ENCODE data around the gene KATNAL1.
"Not testable (repeated sequence)": the region's sequence is repeated elsewhere in the genome, so short reads cannot be mapped to it uniquely, and the experiment has no call there.

Gene KATNAL1

GRCh38 chr13:30292325-30292724, 15.0 kb downstream of the KATNAL1 start:
- DNase-seq (ENCODE audit: low read depth in 2 of 2), result no peak

GRCh38 chr13:30290812-30291436, 16.4 kb downstream of the KATNAL1 start:
- no peak for DNase-seq (ENCODE audit: low read depth in 2 of 2)

- DNase-seq (ENCODE audit: low read depth in 2 of 2), result no peak
Observed at GRCh38 chr13:30289533-30289932, 17.8 kb downstream of the KATNAL1 start.

DNA sequence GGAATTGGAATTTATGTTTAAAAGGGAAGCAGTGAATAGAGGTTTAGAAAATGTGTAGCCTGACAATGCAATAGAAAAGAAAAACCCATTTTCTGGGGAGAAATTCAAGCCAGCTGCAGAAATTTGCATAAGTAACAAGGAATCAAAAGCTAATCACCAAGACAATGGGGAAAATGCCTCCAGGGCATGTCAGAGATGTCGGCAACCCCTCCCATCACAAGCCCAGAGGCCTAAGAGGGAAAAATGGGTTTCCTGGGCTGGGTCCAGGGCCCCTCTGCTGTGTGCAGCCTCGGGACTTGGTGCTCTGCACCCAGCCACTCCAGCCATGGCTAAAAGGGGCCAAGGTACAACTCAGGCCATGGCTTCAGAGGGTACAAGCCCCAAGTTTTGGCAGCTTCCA, 21.3 kb downstream of the KATNAL1 start:
- not testable (repeated sequence) for DNase-seq (ENCODE audit: low read depth in 2 of 2)

- DNase-seq (ENCODE audit: low read depth in 2 of 2), result no peak
Observed at GRCh38 chr13:30276178-30276577, 31.2 kb downstream of the KATNAL1 start.

GRCh38 chr13:30274083-30274482, 33.3 kb downstream of the KATNAL1 start:
- DNase-seq (ENCODE audit: low read depth in 2 of 2), result no peak

GRCh38 chr13:30270035-30270434, 37.3 kb downstream of the KATNAL1 start:
- not testable (repeated sequence) for DNase-seq (ENCODE audit: low read depth in 2 of 2)

DNA sequence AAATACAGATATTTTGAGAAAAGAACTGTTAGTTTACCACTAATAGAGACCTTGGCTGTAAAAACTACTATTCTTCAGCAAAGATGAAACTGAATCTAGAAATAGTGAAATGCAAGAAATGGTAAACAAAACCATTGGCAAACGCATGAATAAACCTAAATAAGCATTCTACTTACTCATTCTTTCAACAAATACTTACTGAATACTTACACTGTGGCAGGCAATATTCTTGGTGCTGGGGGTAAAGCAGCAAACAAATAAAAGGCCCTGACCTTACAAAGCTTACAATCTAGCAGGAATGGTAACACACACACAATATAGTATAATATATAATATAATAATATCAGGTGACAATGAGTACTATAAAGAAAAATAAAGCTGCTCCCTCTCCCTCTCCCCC, 38.7 kb downstream of the KATNAL1 start:
- DNase-seq (ENCODE audit: low read depth in 2 of 2), result no peak

DNA sequence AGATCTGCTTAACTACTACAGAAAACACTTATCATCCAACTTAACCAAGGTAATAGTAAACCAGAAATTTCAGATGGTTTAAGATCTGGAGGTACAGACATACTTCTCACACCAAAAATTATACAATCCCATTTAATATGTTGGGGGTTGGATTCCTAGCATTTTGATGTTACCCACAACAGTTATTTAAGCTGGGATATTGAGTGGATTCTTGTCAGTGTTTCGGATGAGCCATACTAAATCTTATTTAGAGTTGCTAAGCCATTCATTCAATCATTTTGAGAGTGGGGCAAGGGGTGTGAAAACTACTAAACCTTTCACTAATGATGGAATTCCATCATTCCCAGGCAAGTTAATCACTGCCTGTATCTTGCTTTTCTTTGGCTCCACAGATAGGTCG, 40.6 kb downstream of the KATNAL1 start:
- DNase-seq (ENCODE audit: low read depth in 2 of 2), result no peak

GRCh38 chr13:30259149-30259733, 48.1 kb downstream of the KATNAL1 start:
- DNase-seq (ENCODE audit: low read depth in 2 of 2), result not testable (repeated sequence)

- no peak for DNase-seq (ENCODE audit: low read depth in 2 of 2)
Observed at GRCh38 chr13:30257468-30258099, 49.8 kb downstream of the KATNAL1 start.

- no peak for DNase-seq (ENCODE audit: low read depth in 2 of 2)
Observed at GRCh38 chr13:30256713-30257467, 50.5 kb downstream of the KATNAL1 start.

DNA sequence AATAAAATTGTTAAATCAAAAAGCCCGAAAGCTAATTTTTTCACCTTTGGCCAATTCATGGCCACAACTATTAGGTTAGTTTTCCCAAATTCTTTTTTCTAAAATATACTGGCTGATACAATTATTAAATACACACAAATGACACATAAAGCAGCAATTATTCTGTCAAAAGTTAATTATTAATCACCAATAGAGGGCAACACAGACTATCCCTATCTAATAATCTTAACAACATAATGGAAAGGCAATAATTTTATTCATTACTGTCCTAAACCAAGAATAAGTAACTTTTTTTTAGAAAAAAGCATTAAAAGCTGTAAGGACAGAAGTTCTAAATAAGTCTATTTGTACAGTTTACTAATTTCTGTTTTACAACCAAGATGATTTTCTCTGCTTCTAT, 51.7 kb downstream of the KATNAL1 start:
- no peak for DNase-seq (ENCODE audit: low read depth in 2 of 2)

DNA sequence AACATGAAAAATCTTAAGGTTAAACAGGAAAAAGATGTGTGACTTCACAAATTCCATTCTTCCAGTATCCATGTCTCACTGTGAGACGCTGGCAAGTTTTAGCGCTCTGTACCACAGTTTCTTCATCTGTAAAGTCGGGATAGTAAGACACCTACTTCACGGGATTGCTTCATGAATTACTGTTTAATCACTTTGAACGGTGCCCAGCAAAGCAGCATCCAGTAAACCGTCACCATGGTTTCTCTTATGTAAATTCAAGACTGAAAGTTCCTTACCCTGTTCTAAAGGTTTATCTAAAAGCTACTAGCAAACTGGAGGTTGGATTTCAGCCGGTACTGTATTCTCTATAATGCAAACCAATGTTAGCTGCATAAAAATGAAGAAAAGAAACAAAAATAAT, 53.5 kb downstream of the KATNAL1 start:
- DNase-seq (ENCODE audit: low read depth in 2 of 2), result no peak

DNA sequence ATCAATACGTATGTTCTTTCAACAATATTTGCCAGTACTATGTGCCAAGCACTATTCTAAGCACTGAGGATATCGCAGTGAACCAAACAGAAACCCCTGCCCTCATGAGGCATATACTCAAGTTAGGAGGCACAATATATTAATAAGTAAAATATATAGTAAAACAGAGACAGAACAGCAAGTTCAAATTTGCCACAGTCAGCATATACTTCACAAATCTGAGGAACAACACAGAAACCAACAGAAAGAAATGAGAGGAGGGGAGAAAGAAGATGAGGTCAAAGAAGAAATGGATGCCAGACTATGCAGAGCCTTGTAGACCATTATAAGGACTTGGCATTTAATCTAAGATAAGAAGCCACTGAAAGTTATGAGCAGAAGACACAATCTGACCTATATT, 59.9 kb downstream of the KATNAL1 start:
- DNase-seq (ENCODE audit: low read depth in 2 of 2), result no peak

DNA sequence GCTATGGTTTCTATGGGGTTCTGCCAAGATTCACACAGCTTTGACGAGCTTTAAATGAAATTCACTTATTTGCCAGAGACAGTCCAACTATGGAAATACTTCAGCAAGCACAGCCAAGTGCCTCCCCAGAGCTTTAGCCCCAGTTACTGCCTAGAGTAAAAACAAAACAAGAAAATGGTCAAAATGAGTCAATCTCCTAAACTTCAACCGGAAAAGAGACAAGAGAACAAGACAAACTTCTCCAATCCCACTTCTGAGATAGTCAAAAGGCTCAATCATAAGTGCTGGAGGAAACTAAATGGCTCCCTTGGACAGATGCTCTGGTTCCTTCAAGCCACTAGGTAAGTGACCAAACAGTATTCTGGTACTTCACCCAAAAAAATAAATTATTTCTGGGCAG, 65.8 kb downstream of the KATNAL1 start:
- no peak for DNase-seq (ENCODE audit: low read depth in 2 of 2)

- DNase-seq (ENCODE audit: low read depth in 2 of 2), result no peak
Observed at GRCh38 chr13:30240608-30241007, 66.7 kb downstream of the KATNAL1 start.

DNA sequence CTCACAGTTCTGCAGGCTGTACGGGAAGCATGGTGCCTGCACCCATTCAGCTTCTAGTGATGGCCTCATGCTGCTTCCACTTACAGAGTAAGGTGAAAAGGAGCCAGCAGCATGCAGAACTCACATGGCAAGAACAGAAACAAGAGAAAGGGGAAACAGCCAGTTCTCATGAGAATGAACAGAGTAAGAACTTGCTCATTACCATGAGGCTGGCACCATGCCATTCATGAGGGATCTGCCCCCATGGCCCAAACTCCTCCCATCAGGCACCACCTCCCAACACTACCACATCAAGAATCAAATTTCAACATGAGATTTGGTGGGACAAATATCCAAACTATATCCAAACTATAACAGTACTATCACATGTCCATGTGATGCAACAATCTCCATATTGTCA, 72.1 kb downstream of the KATNAL1 start:
- DNase-seq (ENCODE audit: low read depth in 2 of 2), result no peak

- DNase-seq (ENCODE audit: low read depth in 2 of 2), result no peak
Observed at GRCh38 chr13:30234619-30235162, 72.7 kb downstream of the KATNAL1 start.

- DNase-seq (ENCODE audit: low read depth in 2 of 2), result no peak
Observed at GRCh38 chr13:30224732-30225131, 82.6 kb downstream of the KATNAL1 start.

GRCh38 chr13:30222254-30222653, 85.1 kb downstream of the KATNAL1 start:
- no peak for DNase-seq (ENCODE audit: low read depth in 2 of 2)

- no peak for DNase-seq (ENCODE audit: low read depth in 2 of 2)
Observed at GRCh38 chr13:30216111-30216510, 91.2 kb downstream of the KATNAL1 start.

Measured in stimulated activated CD8-positive, alpha-beta memory T cell treated with anti-CD3 and anti-CD28 coated beads, Interleukin-7, amount 100 ng/mL, for 1 hour (primary cell).